ENCODE results near the gene PCDHGA2.
A peak's percentile ranks its signal among the peaks of the same experiment; 100 is the strongest.

PCDHGA2 gene

DNA sequence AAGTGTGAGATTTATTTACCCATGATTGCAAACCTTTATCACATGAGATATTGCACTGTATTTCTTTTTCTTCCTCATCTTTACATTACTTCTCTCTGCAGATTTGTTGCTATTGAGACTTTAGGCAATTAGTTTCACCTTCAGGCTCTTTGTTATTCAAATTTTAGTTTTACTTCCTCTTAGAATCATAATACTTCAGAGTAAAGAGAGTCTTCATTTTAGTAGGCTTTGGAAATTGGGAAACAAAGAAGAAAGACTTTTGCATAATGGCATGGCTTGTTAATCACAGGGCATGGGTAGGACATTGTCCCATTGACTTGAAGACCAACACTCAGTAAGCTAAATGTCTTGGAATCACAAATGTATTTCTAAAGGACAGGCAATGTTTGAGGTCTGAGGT is 24.2 kb downstream of the PCDHGA2 start:
- DNase-seq (ENCODE audit: low read depth): no peak
- no peak for TF ChIP-seq CTCF (IDR thresholded peaks at IDR 0.05; ENCODE audit: control insufficient read depth, extremely low read depth, insufficient read depth)
- H3K4me3 ChIP-seq (ENCODE audit: low read depth, low read length): no peak overlapping the region

DNA sequence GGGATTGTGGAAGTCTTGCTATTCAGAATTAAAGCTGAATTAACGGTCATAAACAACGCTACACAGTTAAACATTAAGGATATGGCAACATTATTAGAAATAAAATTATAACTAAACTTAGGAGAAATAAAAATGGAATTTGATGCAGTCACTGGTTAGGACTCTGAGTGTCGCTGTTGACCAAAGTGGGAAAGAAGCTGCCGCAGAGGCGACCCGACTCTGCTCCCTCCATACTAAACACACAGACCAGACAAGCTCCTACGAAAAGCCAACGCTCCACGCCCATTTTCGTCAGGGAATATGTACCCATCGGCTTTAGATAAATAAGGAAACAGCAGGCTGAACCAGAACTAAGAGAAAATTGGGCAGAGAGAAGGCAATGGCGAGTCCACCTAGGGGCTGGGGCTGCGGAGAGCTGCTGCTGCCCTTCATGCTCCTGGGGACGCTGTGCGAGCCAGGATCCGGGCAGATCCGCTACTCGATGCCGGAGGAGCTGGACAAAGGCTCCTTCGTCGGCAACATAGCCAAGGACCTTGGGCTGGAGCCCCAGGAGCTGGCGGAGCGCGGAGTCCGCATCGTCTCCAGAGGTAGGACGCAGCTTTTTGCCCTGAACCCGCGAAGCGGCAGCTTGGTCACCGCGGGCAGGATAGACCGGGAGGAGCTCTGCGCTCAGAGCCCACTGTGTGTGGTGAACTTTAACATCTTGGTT is 25.5 kb downstream of the PCDHGA2 start, which contains the start of gene PCDHGA5:
Gene PCDHGA5 (plus strand): TSS at position 211 of the 709 bp plus-strand sequence. CDS start 169 bp downstream, at position 380.
- H3K4me3 ChIP-seq (ENCODE audit: low read depth, low read length): no peak within 1 kb of the TSS; the same call in 1 of the 2 replicates
- TF ChIP-seq CTCF (IDR thresholded peaks at IDR 0.05; ENCODE audit: control insufficient read depth, extremely low read depth, insufficient read depth): no peak
- DNase-seq (ENCODE audit: low read depth): no peak

DNA sequence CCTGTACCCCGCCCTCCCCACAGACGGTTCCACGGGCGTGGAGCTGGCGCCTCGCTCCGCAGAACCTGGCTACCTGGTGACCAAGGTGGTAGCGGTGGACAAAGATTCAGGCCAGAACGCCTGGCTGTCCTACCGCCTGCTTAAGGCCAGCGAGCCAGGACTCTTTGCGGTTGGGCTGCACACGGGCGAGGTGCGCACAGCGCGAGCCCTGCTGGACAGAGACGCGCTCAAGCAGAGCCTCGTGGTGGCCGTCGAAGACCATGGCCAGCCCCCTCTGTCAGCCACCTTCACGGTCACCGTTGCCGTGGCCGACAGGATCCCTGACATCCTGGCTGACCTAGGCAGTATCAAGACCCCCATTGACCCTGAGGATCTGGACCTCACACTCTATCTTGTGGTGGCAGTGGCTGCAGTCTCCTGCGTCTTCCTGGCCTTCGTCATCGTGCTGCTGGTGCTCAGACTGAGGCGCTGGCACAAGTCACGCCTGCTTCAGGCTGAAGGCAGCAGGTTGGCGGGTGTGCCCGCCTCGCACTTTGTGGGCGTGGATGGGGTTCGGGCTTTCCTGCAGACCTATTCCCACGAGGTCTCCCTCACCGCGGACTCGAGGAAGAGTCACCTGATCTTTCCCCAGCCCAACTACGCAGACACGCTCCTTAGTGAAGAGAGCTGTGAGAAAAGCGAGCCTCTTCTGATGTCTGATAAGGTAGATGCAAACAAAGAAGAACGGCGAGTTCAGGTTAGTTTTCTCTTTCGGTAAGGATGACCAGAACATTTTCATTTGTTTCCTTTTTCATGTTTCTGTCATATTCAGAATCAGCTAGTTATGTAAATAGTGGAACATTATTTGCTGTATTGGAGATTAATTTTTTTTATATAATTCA is 27.7 kb downstream of the PCDHGA2 start:
- no peak overlapping the region for H3K4me3 ChIP-seq (ENCODE audit: low read depth, low read length)
- DNase-seq (ENCODE audit: low read depth): peak; percentile 90
- TF ChIP-seq CTCF (IDR thresholded peaks at IDR 0.05; ENCODE audit: control insufficient read depth, extremely low read depth, insufficient read depth): no peak

- no peak for DNase-seq (ENCODE audit: low read depth)
- no peak within 1 kb of the TSS for H3K4me3 ChIP-seq (ENCODE audit: low read depth, low read length)
- TF ChIP-seq CTCF (IDR thresholded peaks at IDR 0.05; ENCODE audit: control insufficient read depth, extremely low read depth, insufficient read depth): 0 out of 2 replicates have a peak, but pooled peaks have one; percentile 18
Observed at GRCh38 chr5:141369994-141370848, 31.7 kb downstream of the PCDHGA2 start, which contains the start of gene PCDHGB3. PCDHGB3 (plus strand) TSS chr5:141370242; CDS start chr5:141370395, 153 bp downstream.

GRCh38 chr5:141371572-141372475 is 33.3 kb downstream of the PCDHGA2 start:
- no peak overlapping the region for H3K4me3 ChIP-seq (ENCODE audit: low read depth, low read length)
- no peak for TF ChIP-seq CTCF (IDR thresholded peaks at IDR 0.05; ENCODE audit: control insufficient read depth, extremely low read depth, insufficient read depth)
- DNase-seq (ENCODE audit: low read depth): no peak
